ENCODE data around the gene RAD51B.

DNA sequence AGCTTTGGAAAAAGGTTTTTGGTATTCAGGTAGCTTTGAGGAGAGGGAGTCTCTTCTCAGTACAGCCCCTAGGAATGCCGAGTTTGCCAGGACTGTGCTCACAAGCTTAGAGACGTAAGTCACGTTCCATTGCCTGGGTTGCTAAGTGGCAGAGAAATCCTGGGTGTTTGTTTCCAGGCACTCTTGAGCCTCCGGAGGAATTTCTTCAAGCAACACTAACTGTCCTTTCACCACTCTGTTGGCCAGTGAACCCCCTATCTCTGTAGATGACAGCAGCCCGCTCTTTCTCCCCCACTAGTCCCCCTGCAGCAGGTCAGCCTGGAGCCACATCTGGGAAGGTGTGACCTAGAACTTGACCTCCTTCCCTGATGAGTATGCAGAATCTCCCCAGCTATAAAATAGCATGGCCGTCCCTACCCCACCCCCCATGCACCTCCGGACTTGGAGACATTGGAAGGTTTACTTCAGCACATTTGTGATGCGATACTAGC lies 810.5 kb downstream of the RAD51B start:
- TF ChIP-seq, protein P1, sequence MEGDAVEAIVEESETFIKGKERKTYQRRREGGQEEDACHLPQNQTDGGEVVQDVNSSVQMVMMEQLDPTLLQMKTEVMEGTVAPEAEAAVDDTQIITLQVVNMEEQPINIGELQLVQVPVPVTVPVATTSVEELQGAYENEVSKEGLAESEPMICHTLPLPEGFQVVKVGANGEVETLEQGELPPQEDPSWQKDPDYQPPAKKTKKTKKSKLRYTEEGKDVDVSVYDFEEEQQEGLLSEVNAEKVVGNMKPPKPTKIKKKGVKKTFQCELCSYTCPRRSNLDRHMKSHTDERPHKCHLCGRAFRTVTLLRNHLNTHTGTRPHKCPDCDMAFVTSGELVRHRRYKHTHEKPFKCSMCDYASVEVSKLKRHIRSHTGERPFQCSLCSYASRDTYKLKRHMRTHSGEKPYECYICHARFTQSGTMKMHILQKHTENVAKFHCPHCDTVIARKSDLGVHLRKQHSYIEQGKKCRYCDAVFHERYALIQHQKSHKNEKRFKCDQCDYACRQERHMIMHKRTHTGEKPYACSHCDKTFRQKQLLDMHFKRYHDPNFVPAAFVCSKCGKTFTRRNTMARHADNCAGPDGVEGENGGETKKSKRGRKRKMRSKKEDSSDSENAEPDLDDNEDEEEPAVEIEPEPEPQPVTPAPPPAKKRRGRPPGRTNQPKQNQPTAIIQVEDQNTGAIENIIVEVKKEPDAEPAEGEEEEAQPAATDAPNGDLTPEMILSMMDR (IDR thresholded peaks at IDR 0.05) = no peak
- no peak for TF ChIP-seq POLR2AphosphoS5 (IDR thresholded peaks at IDR 0.05; ENCODE audit: low read depth, low read length)
